ENCODE results near the gene SLC2A6.

Gene SLC2A6

GRCh38 chr9:133465984-133466383 lies 12.9 kb downstream of the SLC2A6 start:
- TF ChIP-seq CTCF (conservative IDR thresholded peaks at IDR 0.05; ENCODE audit: low read depth) = no peak
- no peak overlapping the region for H3K27ac ChIP-seq
- CTCF ChIA-PET = interaction anchor here (0.6 to 1.2 kb wide), 3 partner anchors 21 to 70 kb away, joined by 3 to 4 read pairs (median 3); no protein-coding TSS in a partner anchor
- no peak for DNase-seq (ENCODE audit: low spot score)
- POLR2A ChIA-PET (ENCODE audit: low non-redundant PET) = interaction anchor here (0.6 kb wide), 1 partner anchor 65 kb away, joined by 9 read pairs; no protein-coding TSS in a partner anchor

- H3K27ac ChIP-seq = no peak overlapping the region
- no peak for DNase-seq (ENCODE audit: low spot score)
- no peak for TF ChIP-seq CTCF (conservative IDR thresholded peaks at IDR 0.05; ENCODE audit: low read depth)
- ChIA-PET CTCF (interaction anchor here (1.2 kb wide), 2 partner anchors 9 to 22 kb away, joined by 3 read pairs; no protein-coding TSS in a partner anchor), POLR2A (ENCODE audit: low non-redundant PET) (no interaction called here)
Observed at GRCh38 chr9:133464638-133465037, 14.3 kb downstream of the SLC2A6 start.

- H3K27ac ChIP-seq = no peak overlapping the region
- DNase-seq (ENCODE audit: low spot score) = no peak
- ChIA-PET POLR2A (ENCODE audit: low non-redundant PET) (no interaction called here), CTCF (interaction anchor here (0.6 to 1.2 kb wide), 3 partner anchors 9 to 63 kb away, joined by 3 read pairs; no protein-coding TSS in a partner anchor)
- no peak for TF ChIP-seq CTCF (conservative IDR thresholded peaks at IDR 0.05; ENCODE audit: low read depth)
Observed at GRCh38 chr9:133463864-133464615, 14.9 kb downstream of the SLC2A6 start.

GRCh38 chr9:133463234-133463863 lies 15.6 kb downstream of the SLC2A6 start:
- no peak overlapping the region for H3K27ac ChIP-seq

GRCh38 chr9:133461975-133462374 lies 16.9 kb downstream of the SLC2A6 start:
- no peak for TF ChIP-seq CTCF (conservative IDR thresholded peaks at IDR 0.05; ENCODE audit: low read depth)
- CTCF ChIA-PET = interaction anchor here (0.6 to 0.9 kb wide), 2 partner anchors 25 to 39 kb away, joined by 3 to 5 read pairs; no protein-coding TSS in a partner anchor

More at GRCh38 chr9:133463234-133463863, 15.6 kb downstream of the SLC2A6 start:
- CTCF ChIA-PET = interaction anchor here (0.9 kb wide), 1 partner anchor 30 kb away, joined by 3 read pairs; no protein-coding TSS in a partner anchor
- POLR2A ChIA-PET (ENCODE audit: low non-redundant PET) = no interaction called here
- DNase-seq (ENCODE audit: low spot score) = no peak
- TF ChIP-seq CTCF (conservative IDR thresholded peaks at IDR 0.05; ENCODE audit: low read depth) = no peak; the same call in 1 of the 2 replicates

GRCh38 chr9:133460405-133461175 lies 18.3 kb downstream of the SLC2A6 start:
- CTCF ChIA-PET = interaction anchor here (0.6 to 0.8 kb wide), 2 partner anchors 51 to 552 kb away, joined by 3 read pairs; no protein-coding TSS in a partner anchor
- DNase-seq (ENCODE audit: low spot score) = peak; percentile 85
- H3K27ac ChIP-seq = peak overlapping the region; percentile 91
- TF ChIP-seq CTCF (conservative IDR thresholded peaks at IDR 0.05; ENCODE audit: low read depth) = no peak
- POLR2A ChIA-PET (ENCODE audit: low non-redundant PET) = no interaction called here

More at GRCh38 chr9:133461975-133462374, 16.9 kb downstream of the SLC2A6 start:
- DNase-seq (ENCODE audit: low spot score) = no peak
- POLR2A ChIA-PET (ENCODE audit: low non-redundant PET) = interaction anchor here (0.6 kb wide), 1 partner anchor 295 kb away, joined by 3 read pairs; no protein-coding TSS in a partner anchor
- H3K27ac ChIP-seq = no peak overlapping the region

Data from RWPE1 (cell line).